Measurements from ENCODE around the gene SLC41A3.
"Not testable (repeated sequence)": the region's sequence is repeated elsewhere in the genome, so short reads cannot be mapped to it uniquely, and the experiment has no call there.

Gene SLC41A3

DNA sequence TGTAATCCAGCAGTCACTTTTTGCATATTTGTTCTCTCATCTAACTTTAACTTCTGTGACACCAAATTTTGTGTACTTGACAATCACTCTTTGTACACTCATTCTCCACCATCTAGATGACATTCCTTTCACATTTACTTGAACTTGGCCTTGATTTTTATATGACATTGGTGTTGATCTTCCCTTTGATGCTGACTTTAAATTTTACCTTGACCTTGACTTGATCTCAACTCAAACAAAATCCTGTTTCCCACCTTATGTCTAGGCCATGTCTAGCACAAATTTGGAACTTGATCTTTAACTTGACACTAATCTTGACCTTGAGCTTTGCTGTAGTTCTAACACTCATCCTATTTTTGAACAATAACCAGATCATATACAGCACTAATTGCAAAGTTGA is 81.7 kb downstream of the SLC41A3 start:
- H3K4me3 ChIP-seq (ENCODE audit: low read depth, low read length), result no peak overlapping the region
- H3K4me1 ChIP-seq (ENCODE audit: control insufficient read depth, insufficient read depth, low read length), result no peaks in the 10 kb centered on the region
- no peaks in the 10 kb centered on the region for H3K9me3 ChIP-seq (ENCODE audit: control insufficient read depth, insufficient read depth, low read depth, low read length)
- H3K36me3 ChIP-seq (ENCODE audit: control insufficient read depth in 2 of 2, insufficient read depth in 1 of 2, low read length in 2 of 2), result peaks cover 0 to 18% of the 10 kb centered on the region in 2 experiments; a peak in 1 of 3 replicates
- no peak overlapping the region for H3K27ac ChIP-seq (ENCODE audit: extremely low read depth, low read depth, low read length)
- POLR2A ChIA-PET, result no interaction called here
- CTCF ChIA-PET, result interaction anchor here (1.3 kb wide), 1 partner anchor 73 kb away, joined by 3 read pairs; no protein-coding TSS in a partner anchor
- TF ChIP-seq ZNF433 (tag by site-specific recombination; IDR thresholded peaks at IDR 0.05; ENCODE audit: low read depth) (no peak), ZFP41 (tag by site-specific recombination; IDR thresholded peaks at IDR 0.05; ENCODE audit: borderline replicate concordance) (no peak), ZNF837 (tag by site-specific recombination; IDR thresholded peaks at IDR 0.05) (no peak), GLI4 (tag by site-specific recombination; IDR thresholded peaks at IDR 0.05) (no peak), ZNF16 (tag by site-specific recombination; IDR thresholded peaks at IDR 0.05; ENCODE audit: low read depth) (no peak)
- TF ChIP-seq, protein P1, sequence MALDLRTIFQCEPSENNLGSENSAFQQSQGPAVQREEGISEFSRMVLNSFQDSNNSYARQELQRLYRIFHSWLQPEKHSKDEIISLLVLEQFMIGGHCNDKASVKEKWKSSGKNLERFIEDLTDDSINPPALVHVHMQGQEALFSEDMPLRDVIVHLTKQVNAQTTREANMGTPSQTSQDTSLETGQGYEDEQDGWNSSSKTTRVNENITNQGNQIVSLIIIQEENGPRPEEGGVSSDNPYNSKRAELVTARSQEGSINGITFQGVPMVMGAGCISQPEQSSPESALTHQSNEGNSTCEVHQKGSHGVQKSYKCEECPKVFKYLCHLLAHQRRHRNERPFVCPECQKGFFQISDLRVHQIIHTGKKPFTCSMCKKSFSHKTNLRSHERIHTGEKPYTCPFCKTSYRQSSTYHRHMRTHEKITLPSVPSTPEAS (tag by site-specific recombination; IDR thresholded peaks at IDR 0.05), result no peak
- TF ChIP-seq, protein P2, sequence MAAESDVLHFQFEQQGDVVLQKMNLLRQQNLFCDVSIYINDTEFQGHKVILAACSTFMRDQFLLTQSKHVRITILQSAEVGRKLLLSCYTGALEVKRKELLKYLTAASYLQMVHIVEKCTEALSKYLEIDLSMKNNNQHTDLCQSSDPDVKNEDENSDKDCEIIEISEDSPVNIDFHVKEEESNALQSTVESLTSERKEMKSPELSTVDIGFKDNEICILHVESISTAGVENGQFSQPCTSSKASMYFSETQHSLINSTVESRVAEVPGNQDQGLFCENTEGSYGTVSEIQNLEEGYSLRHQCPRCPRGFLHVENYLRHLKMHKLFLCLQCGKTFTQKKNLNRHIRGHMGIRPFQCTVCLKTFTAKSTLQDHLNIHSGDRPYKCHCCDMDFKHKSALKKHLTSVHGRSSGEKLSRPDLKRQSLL (tag by site-specific recombination; IDR thresholded peaks at IDR 0.05), result no peak
- TF ChIP-seq, protein P3, sequence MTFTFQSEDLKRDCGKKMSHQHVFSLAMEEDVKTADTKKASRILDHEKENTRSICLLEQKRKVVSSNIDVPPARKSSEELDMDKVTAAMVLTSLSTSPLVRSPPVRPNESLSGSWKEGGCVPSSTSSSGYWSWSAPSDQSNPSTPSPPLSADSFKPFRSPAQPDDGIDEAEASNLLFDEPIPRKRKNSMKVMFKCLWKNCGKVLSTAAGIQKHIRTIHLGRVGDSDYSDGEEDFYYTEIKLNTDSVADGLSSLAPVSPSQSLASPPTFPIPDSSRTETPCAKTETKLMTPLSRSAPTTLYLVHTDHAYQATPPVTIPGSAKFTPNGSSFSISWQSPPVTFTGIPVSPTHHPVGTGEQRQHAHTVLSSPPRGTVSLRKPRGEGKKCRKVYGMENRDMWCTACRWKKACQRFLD (tag by site-specific recombination; IDR thresholded peaks at IDR 0.05), result no peak

DNA sequence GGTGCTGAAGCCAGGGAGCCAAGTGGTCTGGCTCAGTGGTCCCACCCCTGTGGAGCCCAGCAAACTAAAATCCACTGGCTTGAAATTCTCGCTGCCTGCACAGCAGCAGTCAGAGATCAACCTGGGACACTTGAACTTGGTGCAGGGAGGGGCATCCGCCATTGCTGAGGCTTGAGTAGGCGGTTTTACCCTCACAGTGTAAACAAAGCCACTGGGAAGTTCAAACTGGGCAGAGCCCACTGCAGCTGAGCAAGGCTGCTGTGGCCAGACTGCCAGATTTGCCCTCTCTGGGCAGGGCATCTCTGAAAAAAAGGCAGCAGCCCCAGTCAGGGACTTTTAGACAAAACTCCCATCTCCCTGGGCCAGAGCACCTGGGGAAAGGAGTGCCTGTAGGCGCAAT is 87.2 kb downstream of the SLC41A3 start:
- POLR2A ChIA-PET; CTCF ChIA-PET; H3K9me3 ChIP-seq (ENCODE audit: control insufficient read depth, insufficient read depth, low read depth, low read length); H3K27ac ChIP-seq (ENCODE audit: extremely low read depth, low read depth, low read length); H3K4me1 ChIP-seq (ENCODE audit: control insufficient read depth, insufficient read depth, low read length); H3K36me3 ChIP-seq (ENCODE audit: control insufficient read depth in 2 of 2, insufficient read depth in 1 of 2, low read length in 2 of 2); H3K4me3 ChIP-seq (ENCODE audit: low read depth, low read length): not testable (repeated sequence)

DNA sequence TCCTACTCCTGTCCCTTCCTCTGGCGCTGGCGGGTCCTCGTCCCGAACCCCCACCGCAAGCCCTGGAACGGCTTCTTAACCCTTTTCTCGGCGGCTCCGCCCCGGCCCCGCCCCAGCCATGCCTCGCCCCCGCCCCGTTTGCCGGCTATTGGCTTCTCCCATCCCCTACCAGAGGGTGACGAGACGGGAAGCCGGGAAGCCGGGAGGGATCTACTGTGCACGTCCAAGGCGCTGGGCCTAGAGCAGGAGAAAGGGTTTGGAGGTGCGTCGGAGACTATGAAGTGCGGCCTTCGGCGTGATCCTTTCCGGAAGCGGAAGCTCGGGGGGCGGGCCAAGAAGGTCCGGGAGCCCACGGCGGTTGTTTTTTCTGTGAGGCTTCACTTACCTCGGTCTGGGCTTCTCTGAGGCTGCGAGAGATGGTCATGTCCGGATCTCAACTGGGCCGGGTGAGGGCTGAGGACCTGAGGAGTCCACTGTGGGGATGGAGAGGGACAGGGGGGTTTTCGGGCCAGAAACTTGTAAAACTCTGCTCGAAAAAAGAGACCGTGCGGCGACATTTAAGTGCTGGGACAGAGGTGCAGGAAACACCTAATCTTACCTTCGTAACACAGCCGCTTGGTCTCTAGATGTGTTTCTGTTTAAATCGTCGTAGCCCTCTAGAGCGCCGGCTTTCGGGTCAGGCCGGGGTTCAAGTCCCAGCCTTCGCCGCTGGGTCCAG is 93.5 kb downstream of the SLC41A3 start:
- Histone ChIP-seq H3K27ac (ENCODE audit: extremely low read depth, low read depth, low read length) (peak overlapping the region; percentile 80), H3K4me1 (ENCODE audit: control insufficient read depth, insufficient read depth, low read length) (no peaks in the 10 kb centered on the region), H3K36me3 (ENCODE audit: control insufficient read depth in 2 of 2, insufficient read depth in 1 of 2, low read length in 2 of 2) (no peaks in the 10 kb centered on the region), H3K4me3 (ENCODE audit: low read depth, low read length) (peak overlapping the region; percentile 72), H3K9me3 (ENCODE audit: control insufficient read depth, insufficient read depth, low read depth, low read length) (no peaks in the 10 kb centered on the region)
- ChIA-PET CTCF (interaction anchor here (0.6 to 1.1 kb wide), 2 partner anchors 92 to 230 kb away, joined by 3 to 4 read pairs; no protein-coding TSS in a partner anchor), POLR2A (interaction anchor here (1.3 kb wide), 1 partner anchor 94 kb away, joined by 4 read pairs; the partner anchor contains the start of gene SLC41A3)
- TF ChIP-seq ZNF114 (tag by site-specific recombination; IDR thresholded peaks at IDR 0.05) (no peak), ZNF792 (tag by site-specific recombination; IDR thresholded peaks at IDR 0.05) (no peak), KLF9 (tag by site-specific recombination; IDR thresholded peaks at IDR 0.05; ENCODE audit: low read depth) (0 out of 2 replicates have a peak, but pooled peaks have one; percentile 41), MYNN (tag by site-specific recombination; IDR thresholded peaks at IDR 0.05; ENCODE audit: borderline replicate concordance) (no peak), ZNF660 (tag by site-specific recombination; IDR thresholded peaks at IDR 0.05) (peak; percentile 27; the same call in 1 of the 2 replicates), ZFP37 (tag by site-specific recombination; IDR thresholded peaks at IDR 0.05) (no peak), ZNF266 (tag by site-specific recombination; IDR thresholded peaks at IDR 0.05; ENCODE audit: low read depth) (no peak), ZNF514 (tag by site-specific recombination; IDR thresholded peaks at IDR 0.05) (no peak), ZBTB20 (tag by site-specific recombination; IDR thresholded peaks at IDR 0.05) (no peak), KLF10 (tag by site-specific recombination; IDR thresholded peaks at IDR 0.05) (peak; percentile 55; the same call in 1 of the 2 replicates)
- TF ChIP-seq, protein P4, sequence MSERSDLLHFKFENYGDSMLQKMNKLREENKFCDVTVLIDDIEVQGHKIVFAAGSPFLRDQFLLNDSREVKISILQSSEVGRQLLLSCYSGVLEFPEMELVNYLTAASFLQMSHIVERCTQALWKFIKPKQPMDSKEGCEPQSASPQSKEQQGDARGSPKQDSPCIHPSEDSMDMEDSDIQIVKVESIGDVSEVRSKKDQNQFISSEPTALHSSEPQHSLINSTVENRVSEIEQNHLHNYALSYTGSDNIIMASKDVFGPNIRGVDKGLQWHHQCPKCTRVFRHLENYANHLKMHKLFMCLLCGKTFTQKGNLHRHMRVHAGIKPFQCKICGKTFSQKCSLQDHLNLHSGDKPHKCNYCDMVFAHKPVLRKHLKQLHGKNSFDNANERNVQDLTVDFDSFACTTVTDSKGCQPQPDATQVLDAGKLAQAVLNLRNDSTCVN (tag by site-specific recombination; optimal IDR thresholded peaks at IDR 0.05), result peak; percentile 27
- TF ChIP-seq, protein P5, sequence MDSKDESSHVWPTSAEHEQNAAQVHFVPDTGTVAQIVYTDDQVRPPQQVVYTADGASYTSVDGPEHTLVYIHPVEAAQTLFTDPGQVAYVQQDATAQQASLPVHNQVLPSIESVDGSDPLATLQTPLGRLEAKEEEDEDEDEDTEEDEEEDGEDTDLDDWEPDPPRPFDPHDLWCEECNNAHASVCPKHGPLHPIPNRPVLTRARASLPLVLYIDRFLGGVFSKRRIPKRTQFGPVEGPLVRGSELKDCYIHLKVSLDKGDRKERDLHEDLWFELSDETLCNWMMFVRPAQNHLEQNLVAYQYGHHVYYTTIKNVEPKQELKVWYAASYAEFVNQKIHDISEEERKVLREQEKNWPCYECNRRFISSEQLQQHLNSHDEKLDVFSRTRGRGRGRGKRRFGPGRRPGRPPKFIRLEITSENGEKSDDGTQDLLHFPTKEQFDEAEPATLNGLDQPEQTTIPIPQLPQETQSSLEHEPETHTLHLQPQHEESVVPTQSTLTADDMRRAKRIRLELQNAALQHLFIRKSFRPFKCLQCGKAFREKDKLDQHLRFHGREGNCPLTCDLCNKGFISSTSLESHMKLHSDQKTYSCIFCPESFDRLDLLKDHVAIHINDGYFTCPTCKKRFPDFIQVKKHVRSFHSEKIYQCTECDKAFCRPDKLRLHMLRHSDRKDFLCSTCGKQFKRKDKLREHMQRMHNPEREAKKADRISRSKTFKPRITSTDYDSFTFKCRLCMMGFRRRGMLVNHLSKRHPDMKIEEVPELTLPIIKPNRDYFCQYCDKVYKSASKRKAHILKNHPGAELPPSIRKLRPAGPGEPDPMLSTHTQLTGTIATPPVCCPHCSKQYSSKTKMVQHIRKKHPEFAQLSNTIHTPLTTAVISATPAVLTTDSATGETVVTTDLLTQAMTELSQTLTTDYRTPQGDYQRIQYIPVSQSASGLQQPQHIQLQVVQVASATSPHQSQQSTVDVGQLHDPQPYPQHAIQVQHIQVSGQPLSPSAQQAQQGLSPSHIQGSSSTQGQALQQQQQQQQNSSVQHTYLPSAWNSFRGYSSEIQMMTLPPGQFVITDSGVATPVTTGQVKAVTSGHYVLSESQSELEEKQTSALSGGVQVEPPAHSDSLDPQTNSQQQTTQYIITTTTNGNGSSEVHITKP (tag by site-specific recombination; IDR thresholded peaks at IDR 0.05), result peak; percentile 80

Data from HEK293 (cell line).